Activated effector memory CD4-positive, alpha-beta T cell treated with anti-CD3 and anti-CD28 coated beads, Interleukin-2, amount 50 U/mL, for 16 hours (primary cell): ENCODE data around the gene ATP8A2.
"Not testable (repeated sequence)": the region's sequence is repeated elsewhere in the genome, so short reads cannot be mapped to it uniquely, and the experiment has no call there.

ENCODE experiments used
- DNase-seq: peaks from one replicate; pipeline ENCODE4 v3.0.0-alpha.2; 2020

The ATP8A2 gene

DNA sequence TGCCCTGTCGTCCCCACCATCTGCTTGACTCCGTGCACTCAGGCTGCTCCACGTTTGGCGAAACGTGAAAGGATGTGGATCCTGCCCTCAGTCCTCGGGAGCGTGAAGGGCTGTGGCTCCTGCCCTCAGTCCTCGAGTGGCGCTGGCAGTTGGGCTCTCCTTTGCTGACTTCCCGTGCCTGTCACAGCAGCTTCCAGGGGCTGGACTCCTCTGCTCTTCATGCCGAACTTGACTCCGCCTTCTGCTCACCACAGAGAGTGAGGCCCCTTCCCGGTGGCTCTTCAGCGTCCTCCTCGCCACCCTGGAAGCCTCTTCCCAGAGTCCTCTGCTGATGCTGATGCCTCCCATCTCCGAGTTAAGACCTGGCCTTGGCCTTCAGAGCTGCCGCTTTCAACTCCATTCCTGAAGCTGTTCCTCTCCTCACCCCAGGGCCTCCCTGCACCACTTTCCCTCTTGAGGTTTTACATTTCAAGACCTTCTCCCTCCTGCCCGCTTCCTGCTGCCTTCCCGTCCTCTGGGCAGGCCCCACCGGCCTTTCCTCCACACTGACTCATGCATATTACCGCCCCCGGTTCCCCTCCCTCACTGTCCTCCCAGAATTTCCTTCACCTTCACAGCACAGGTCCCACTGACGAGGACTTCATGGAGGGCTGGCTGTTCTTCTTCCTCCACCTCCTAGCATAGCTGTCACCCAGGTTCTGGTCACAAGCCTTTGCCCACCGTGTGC lies 568.4 kb downstream of the ATP8A2 start:
- no peak for DNase-seq

- no peak for DNase-seq
Measured at GRCh38 chr13:25943081-25943480, 571.3 kb downstream of the ATP8A2 start.

GRCh38 chr13:25943658-25944057 lies 571.9 kb downstream of the ATP8A2 start:
- no peak for DNase-seq

DNA sequence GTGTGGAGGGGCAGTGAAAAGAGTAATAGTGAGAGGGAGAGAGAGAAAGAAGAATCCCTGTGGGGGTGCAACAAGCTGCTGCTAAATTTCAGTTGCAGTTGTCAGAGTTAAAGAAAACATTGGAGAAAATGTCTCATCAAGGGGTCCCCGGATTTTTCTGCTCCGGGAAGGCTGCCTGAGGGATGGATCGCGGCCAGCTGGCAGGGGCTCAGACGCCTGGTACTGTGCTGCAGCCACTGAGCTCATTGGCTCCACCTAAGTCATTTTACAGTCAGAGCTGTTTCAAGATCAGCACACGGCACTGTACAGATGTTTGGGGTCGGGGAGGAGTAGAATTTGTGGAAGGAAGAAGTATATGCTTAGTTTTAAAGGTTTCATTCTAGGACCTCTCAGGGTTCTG lies 573.8 kb downstream of the ATP8A2 start:
- no peak for DNase-seq

GRCh38 chr13:25946321-25946720 lies 574.5 kb downstream of the ATP8A2 start:
- DNase-seq, result no peak

- no peak for DNase-seq
Measured at GRCh38 chr13:25948910-25949309, 577.1 kb downstream of the ATP8A2 start.

- no peak for DNase-seq
Measured at GRCh38 chr13:25951831-25952230, 580.1 kb downstream of the ATP8A2 start.

DNA sequence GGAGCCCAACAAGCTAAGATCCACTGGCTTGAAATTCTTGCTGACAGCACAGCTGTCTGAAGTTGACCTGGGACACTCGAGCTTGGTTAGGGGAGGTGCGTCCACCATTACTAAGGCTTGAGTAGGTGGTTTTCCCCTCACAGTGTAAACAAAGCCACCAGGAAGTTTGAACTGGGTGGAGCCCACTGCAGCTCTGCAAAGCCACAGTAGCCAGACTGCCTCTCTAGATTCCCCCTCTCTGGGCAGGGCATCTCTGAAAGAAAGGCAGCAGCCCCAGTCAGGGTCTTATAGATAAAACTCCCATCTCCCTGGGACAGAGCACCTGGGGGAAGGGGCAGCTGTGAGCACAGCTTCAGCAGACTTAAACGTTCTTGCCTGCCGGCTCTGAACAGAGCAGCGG lies 582.3 kb downstream of the ATP8A2 start:
- peak; percentile 37 for DNase-seq

DNA sequence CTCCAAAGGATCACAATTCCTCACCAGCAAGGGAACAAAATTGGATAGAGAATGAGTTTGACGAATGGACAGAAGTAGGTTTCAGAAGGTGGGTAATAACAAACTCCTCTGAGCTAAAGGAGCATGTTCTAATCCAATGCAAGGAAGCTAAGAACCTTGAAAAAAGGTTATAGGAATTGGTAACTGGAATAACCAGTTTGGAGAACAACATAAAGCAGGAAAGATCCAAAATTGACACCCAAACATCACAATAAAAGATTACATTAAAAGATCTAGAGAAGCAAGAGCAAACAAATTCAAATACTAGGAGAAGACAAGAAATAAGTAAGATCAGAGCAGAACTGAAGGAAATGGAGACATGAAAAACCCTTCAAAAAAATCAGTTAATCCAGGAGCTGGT lies 583.2 kb downstream of the ATP8A2 start:
- not testable (repeated sequence) for DNase-seq

GRCh38 chr13:25958986-25959385 lies 587.2 kb downstream of the ATP8A2 start:
- no peak for DNase-seq

DNA sequence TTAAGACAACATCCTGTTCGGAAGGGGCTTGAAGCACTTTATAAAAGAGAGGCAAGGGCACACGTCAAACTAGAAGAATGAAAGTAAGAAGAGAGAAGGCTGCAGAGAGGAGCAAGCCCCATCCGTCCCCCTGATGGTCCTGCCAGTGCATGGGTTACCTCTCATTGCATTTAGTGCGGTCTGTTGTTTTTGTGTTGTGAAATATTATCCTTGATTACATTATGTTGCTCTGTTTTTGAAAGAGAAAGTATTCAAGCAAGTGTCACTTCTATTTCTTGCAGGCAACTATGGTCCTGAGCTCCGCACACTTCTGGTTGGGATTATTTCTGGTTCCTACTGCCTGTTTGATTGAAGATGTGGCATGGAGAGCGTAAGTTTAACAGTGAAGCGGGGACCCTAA lies 589.5 kb downstream of the ATP8A2 start:
- no peak for DNase-seq

DNA sequence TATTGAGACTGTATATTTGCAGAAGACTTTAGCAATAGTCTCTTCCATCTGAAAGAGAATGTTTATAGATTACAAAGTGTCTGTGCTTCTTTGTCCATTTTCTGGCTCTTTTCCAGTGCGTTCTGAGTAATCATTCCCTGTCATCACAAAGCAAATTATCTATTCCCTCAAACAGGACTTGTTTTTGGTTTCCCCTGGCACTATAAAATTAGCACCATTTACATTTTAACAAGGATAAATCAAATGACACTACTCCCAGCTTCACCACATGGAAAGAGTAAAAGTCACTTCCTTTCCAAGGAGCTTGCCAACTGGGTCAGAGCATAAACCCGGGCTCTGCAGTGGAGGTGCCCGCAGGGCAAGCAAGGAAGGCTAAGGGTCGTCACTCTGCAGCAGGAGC lies 591.9 kb downstream of the ATP8A2 start:
- no peak for DNase-seq

- DNase-seq, result no peak
Measured at GRCh38 chr13:25965596-25965995, 593.8 kb downstream of the ATP8A2 start.

DNA sequence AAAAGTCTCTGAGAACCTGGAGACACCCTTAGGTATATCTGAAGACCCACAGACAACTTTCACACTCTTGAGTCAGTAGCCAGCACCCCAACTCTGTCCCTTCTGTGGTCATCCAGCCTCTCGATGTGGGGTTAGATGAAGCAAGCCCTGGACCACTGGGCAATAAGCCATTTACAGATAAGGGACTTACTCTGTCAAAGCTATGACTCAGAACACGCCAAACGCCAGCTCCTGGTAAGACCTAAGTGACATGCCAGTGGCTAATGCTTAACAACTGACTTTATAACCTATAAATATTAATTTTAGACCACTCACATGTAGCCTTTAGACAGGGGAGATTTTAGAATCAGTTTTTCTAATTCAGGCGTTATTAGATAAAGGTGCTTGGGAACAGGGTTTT lies 594.3 kb downstream of the ATP8A2 start:
- no peak for DNase-seq

- no peak for DNase-seq
Measured at GRCh38 chr13:25967144-25967543, 595.4 kb downstream of the ATP8A2 start.

- DNase-seq, result no peak
Measured at GRCh38 chr13:25971047-25971446, 599.3 kb downstream of the ATP8A2 start.

DNA sequence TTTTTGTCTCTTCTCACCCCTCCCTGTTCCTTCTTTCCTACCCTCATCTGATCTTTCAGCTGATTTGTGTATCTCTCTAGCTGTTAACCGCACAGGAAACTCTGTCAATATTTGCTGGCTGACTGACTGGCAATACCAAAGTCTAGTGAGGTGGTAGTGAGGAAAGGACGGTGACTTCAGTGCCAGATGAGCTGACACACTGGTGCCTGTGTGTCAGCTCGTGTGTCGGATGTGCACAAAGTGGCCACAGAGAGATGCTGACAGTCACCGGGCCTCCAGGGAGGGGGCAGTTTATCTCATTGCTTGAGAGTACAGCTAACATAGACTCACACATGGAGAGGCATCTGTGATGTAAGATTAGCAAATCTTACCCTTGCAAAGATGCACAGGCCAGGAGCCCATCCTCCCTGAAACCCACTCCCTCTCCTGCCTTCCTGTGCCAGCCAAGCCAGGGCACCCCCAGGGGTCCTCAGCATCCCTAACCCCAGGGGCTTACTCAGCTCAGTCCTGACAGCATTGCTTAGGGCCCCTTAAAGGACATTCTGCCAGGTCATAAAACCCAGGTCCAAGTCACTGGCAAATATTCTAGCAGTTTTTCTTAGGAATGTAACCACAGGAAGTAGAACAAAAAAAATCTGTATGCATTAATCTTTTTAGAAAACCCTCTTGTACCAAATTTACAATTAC lies 599.8 kb downstream of the ATP8A2 start:
- DNase-seq, result no peak

- DNase-seq, result no peak
Measured at GRCh38 chr13:25973085-25973484, 601.3 kb downstream of the ATP8A2 start.

GRCh38 chr13:25973576-25973975 lies 601.8 kb downstream of the ATP8A2 start:
- DNase-seq, result no peak

- no peak for DNase-seq
Measured at GRCh38 chr13:25977216-25977615, 605.4 kb downstream of the ATP8A2 start.

- no peak for DNase-seq
Measured at GRCh38 chr13:25977671-25978070, 605.9 kb downstream of the ATP8A2 start.

- DNase-seq, result no peak
Measured at GRCh38 chr13:25978961-25979360, 607.2 kb downstream of the ATP8A2 start.

DNA sequence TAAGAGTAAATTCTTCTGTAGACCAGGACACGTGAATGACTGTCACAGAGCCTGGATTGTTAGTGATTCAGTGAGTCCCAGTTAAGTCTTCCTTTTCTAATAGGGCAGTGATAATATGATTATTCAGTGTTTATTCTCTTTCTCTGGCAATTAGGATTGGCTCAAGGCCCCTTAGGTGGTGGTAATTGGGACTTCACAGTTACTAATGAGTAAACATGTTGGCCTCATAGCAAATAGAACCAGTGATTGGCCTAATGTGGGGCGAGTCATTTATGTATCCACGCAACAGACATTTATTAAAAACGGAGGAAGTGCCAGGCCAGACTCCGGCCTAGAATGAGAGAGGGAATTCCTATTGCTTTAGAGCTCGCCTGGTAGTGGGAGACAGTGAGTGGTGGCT lies 607.6 kb downstream of the ATP8A2 start:
- DNase-seq, result no peak

DNA sequence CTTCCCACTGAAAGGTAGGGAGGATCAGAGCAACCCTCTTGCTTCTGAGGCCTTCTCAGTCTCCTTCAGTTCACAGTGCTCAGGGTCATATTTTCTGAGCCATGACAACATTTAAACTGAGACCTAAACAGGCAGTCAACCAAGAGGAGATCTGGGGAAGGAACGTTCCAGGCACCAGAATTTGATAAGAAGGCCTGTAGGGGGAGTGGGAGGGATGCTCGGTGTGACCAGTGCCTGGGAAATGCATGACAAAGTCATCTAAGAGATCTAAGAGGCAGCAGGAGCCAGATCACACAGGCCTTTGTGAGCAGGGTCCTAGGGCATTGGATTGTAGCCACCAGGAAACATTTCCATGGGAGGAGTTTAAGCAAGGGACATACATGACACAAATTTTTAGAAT lies 608.5 kb downstream of the ATP8A2 start:
- DNase-seq, result no peak

DNA sequence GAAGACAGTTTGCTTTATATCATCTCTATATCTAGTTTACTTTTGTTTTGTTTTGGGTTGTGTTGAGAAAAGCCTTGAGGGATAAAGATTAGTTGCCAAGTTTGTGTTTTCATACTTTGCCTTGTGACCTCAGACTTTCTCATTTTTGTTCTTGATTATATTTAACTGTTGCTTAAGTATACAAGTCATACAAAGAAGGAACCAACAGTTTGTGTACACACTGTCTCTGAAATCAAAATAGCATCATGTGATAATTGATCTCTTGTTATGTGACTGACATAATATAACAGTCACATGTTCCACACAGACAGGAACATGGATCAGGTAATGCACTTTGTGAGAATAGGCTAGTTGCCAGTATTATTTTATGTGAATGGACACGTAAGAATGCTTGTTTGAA lies 609.3 kb downstream of the ATP8A2 start:
- no peak for DNase-seq
